ENCODE measurements around the gene EIPR1.
A peak's percentile ranks its signal among the peaks of the same experiment; 100 is the strongest.
"Not testable (repeated sequence)": the region's sequence is repeated elsewhere in the genome, so short reads cannot be mapped to it uniquely, and the experiment has no call there.

Gene EIPR1

DNA sequence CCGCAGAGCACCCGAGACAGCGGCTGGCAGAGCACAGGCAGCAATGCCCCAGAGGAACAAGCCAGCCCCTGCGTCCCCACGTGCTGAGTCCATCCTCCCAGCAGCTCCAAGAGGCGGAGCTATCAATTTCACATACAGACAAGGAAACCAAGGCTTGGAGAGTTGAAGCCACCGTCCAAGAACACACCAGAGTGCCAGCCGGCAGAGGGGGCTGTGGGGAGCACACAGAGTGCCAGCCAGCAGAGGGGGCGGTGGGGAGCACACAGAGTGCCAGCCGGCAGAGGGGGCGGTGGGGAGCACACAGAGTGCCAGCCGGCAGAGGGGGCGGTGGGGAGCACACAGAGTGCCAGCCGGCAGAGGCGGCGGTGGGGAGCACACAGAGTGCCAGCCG lies 91.0 kb downstream of the EIPR1 start:
- not testable (repeated sequence) for DNase-seq (ENCODE audit: low read depth)

DNA sequence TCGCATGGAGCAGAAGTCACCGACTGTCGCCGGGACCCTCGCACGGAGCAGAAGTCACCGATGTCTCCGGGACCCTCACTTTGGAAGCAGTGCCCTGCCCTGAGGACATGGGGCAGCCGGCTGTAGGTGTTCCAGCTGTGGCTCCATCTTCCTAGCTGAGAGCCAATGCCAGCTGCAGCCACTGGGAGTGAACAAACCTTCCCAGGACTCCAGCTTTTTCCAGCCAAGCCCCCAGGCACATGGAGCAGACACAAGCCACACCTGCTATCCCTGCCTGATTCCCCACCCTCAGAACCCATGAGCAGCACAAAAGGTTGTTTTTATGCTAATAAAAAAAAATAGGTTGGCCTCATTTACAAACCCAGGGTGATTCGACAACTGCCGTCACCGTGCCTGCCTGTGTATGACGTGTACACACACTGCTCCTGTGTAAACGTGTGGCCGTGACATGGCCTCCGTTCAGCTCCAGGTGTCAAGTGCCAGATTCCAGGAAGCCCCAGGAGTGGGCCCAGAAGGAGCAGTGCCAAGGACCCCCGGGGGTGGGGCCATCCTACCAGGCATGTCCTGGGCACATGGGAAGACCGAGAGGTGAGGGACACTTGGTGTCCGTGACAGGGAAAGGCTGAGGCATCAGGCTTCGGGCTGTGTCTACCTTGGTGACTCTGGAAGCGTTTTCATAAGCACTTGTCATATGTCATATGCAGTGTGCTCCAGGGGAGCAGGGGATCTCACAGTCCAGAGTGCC lies 91.5 kb downstream of the EIPR1 start:
- no peak for DNase-seq (ENCODE audit: low read depth)

GRCh38 chr2:3284657-3285630 lies 92.7 kb downstream of the EIPR1 start:
- DNase-seq (ENCODE audit: low read depth): no peak

DNA sequence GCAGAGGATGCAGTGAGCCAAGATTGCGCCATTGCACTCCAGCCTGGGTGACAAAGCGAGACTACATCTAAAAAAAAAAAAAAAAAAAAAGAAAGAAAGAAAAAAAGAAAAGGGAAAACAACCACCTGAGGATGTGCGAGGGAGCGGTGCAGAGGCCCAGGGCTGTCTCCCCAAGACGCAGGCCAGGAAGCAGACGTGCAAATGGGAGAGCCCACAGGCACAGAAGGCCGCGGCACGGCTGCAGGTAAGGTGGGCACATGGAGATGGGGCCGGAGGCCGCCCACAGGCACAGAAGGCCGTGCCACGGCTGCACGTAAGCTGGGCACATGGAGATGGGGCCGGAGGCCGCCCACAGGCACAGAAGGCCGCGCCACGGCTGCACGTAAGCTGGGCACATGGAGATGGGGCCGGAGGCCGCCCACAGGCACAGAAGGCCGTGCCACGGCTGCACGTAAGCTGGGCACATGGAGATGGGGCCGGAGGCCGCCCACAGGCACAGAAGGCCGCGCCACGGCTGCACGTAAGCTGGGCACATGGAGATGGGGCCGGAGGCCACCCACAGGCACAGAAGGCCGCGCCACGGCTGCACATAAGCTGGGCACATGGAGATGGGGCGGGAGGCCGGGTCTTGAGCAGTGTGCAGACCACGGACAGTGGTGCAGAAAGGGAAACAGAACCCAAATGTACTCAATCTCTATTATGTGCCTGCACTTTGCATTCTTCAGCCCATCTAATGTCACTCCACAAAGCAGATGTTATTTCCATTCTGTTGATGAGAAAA lies 93.6 kb downstream of the EIPR1 start:
- not testable (repeated sequence) for DNase-seq (ENCODE audit: low read depth)

- no peak for DNase-seq (ENCODE audit: low read depth)
Observed at GRCh38 chr2:3283206-3283605, 94.4 kb downstream of the EIPR1 start.

GRCh38 chr2:3282056-3282998 lies 95.3 kb downstream of the EIPR1 start:
- DNase-seq (ENCODE audit: low read depth): peak; percentile 17

DNA sequence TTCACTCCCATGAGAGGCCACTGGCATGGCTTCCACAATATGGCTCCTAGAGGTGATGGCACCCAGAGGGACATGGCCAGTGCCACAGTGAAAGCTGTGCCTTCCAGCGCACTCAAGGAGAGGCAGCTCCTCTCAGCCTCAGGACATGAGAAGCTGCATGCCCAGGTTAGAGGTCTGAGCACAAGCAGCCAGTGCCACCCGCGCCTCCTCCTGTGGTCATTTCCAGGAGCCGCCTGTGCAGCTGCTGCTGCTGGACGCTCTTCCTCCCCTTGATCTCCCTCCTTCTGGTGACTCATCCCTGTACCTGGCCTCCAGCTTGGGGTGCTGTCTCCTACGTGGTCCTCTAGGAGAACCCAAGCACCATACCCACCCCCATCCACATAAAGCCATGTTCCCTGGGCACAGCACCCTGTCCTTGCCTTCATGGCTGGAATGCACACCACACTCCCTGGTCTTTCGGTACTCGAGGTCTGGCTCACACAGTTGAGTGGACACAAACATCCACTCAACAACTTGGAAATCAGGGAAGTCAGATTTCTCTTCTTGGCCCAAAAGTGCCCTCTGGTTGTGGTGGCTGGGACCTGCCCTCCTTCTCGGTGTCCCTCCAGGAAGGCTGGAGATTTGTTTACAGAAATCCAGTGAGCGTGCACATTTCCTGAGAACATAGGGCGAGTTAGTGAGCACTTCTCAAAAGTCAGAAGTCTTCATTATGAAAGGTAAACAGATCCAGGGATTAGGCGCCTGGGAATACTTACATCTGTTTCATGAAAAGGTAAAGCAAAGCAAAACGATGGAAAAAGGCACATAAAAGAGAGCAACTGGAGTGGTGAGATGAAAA lies 96.7 kb downstream of the EIPR1 start:
- DNase-seq (ENCODE audit: low read depth): no peak

DNA sequence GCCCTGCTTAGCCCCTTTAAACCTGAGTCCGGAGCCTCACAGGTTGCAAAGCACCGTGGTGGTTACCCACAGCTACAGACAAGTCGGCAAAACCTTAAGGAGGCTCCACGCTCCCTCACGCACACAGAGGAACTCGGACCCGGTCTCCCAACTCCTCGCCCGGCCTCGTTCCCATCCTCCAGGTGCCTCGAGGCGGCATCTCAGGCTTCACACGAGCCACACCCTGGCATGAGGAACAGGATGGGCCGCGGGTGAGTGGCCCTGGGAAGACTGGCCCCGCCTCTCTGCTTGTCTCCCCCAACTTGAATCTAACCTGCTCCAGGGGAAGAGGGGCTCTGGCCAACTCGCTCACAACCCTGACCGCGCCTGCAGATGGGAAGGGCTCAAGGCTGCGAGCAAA lies 97.4 kb downstream of the EIPR1 start:
- DNase-seq (ENCODE audit: low read depth): no peak

- no peak for DNase-seq (ENCODE audit: low read depth)
Observed at GRCh38 chr2:3279236-3279960, 98.2 kb downstream of the EIPR1 start.

DNA sequence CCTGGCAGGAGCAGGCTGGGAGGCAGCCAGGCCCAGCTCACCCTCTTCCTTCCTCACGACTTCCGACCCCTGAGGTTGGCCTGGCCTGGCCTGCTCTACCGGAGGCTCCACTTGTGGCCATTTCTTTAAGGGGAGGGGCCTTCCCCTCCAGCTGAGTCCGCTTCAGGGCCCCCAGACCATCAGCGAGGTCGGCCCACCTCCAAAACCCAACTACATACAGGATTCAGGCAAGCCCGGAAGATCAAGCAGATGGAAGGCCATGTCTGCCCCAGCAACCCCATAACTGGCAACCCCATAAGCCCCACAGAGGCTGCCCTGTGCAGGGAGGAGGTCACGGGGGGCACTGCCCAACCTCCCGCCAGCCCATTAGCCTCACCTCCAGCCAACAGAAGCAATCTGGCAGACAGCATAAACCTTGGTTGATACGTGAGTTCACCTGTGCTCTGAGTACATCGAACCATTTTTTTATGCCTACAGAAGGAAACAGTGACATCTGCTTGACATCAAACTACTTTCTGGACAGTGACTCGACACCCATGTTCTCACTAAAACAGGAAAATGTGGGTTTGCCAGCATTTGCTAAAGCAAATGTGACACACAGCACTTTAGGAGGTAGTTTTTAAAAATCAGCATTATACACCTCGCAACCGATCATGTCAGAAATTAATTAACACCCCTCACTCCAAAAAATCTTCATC lies 98.9 kb downstream of the EIPR1 start:
- no peak for DNase-seq (ENCODE audit: low read depth)

DNA sequence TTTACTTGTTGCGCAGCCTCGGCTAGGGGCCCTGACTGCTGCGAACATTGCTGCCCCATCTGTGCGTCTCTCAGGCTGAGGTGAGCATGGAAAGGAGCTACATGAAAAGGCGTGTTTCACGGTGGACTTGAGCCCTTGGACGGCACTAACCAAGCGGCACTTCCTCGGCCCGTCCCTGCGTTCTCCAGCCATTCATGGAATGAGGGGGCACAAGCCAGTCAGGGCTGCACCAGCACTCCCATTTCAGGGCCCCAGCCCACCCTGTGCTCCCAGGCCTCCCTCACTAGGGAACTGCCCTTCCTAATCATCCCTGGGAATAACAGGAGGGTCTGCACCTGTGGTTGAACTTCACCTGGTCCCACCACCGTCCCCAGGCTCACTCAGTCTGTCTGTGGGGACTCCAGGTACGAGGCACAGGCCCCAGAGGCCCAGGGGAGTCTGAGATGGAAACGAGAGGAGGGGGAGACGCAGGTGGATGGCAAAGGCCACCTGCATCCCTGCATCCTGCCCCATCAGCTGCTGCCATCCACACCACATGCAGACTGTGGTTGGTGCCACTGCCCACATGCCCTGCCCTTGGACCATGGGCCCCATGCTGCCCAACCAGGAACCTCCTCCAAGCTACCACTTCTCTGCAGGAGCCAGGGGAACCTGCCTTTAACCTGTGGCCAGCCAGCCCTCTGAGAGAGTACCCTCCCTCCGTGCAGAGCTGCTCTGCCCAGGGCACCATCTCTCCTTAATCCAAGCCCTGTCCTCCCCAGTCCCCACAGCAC lies 99.7 kb downstream of the EIPR1 start:
- no peak for DNase-seq (ENCODE audit: low read depth)

GRCh38 chr2:3277050-3277747 lies 100.4 kb downstream of the EIPR1 start:
- DNase-seq (ENCODE audit: low read depth): no peak

- DNase-seq (ENCODE audit: low read depth): no peak
Observed at GRCh38 chr2:3272761-3273160, 104.9 kb downstream of the EIPR1 start.

GRCh38 chr2:3270095-3270478 lies 107.5 kb downstream of the EIPR1 start:
- no peak for DNase-seq (ENCODE audit: low read depth)

GRCh38 chr2:3269425-3270094 lies 108.1 kb downstream of the EIPR1 start:
- no peak for DNase-seq (ENCODE audit: low read depth)

DNA sequence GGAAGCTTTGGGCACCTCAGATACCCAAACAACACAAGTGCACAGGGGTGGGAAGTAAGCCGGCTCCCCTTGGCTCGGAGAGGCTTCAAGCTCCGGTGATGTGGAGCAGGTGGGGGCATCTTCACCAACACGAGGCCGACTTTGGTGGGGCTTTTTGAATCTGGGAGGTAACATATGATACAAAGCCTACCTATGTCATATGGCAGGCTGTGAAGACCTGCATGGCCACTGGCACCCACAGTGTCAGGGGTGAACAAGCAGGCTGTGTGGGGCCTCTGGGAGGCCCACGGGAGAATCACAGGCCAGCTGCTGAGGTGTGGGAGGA lies 109.0 kb downstream of the EIPR1 start:
- DNase-seq (ENCODE audit: low read depth): no peak
